ENCODE results near the gene CRTC3.

- TF ChIP-seq CTCF (IDR thresholded peaks at IDR 0.05; ENCODE audit: extremely low read depth in 1 of 2, insufficient read depth in 1 of 2, low read depth in 1 of 2, low read length in 2 of 2) (no peak), POLR2AphosphoS5 (IDR thresholded peaks at IDR 0.05; ENCODE audit: insufficient read depth, low read depth, low read length) (no peak), POLR2A (IDR thresholded peaks at IDR 0.05; ENCODE audit: low read depth, low read length) (no peak), EZH2 (IDR thresholded peaks at IDR 0.05; ENCODE audit: borderline replicate concordance, low read depth, low read length, severe bottlenecking) (no peak), FOS (IDR thresholded peaks at IDR 0.05; ENCODE audit: borderline replicate concordance, insufficient read depth, low read length) (no peak), MAX (IDR thresholded peaks at IDR 0.05; ENCODE audit: insufficient read depth, insufficient read length) (no peak), MYC (IDR thresholded peaks at IDR 0.05; ENCODE audit: low read depth, low read length) (no peak), JUN (IDR thresholded peaks at IDR 0.05; ENCODE audit: borderline replicate concordance, insufficient read depth, insufficient read length, low read depth) (no peak)
Measured at GRCh38 chr15:90667073-90667754, 137.5 kb downstream of the CRTC3 start.
